Regular cardiac myocyte (primary cell): ENCODE data around the gene ZNF658. TPM values are rescaled to one million over a fixed set of nuclear protein-coding genes. Genes with fewer than 3 reads are reported as not detected.

Experiments used
- total RNA-seq: library from RNA; depleted of rRNA; stranded (reverse); fragments of >200 nt; gene quantifications from 2 replicates; pipeline ENCODE4 v1.2.3, GENCODE V29; 2014

The ZNF658 gene
- 3.6 and 5.4 TPM in 2 replicates for total RNA-seq

DNA sequence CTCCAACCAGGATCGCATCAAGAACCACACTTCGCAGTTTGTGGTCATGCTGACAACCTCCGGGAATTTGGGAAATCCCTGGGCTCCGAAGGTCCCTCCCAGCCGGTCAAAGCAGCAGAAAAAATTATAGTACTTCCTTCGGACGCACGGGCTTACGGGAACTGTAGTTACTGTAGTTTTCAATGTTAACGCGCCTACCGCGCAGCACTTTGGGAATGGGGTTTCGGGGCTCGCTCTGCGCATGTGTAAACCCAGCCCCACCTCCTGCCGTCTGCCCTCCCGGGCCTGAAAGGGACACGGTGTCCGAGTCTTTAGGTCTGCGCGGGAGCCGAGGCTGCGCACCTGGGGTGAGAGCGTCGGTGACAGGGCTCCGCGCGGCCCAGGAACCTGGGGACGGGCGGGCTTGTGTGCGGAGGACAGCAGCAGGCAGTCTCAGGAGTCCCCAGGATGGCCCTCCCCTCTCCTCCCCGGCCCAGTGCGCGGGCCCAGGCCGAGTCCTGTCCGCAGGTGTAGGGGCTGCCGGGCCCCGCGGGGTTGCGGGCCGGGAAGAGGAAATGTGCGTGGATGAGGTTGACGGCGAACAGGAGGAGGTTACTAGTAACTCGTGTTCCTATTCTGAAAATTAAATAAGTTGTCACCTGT is at the start of gene ZNF658:
TSS of gene ZNF658 (plus strand) at position 236 of the 642 bp plus-strand sequence. CDS start 2,837 bp downstream, outside the sequence.

Other genes starting within 250 kb of the ZNF658 start
- gene SPATA31A3, start 91.8 kb downstream of the ZNF658 start, total RNA-seq, result not detected in 2 replicates